ENCODE data around the gene UNK.
"Not testable (repeated sequence)": the region's sequence is repeated elsewhere in the genome, so short reads cannot be mapped to it uniquely, and the experiment has no call there.

Gene UNK

GRCh38 chr17:75755990-75756389 lies 28.6 kb upstream of the UNK start:
- DNase-seq (ENCODE audit: insufficient read length): no peak
- FAIRE-seq: no peak
- no peak for TF ChIP-seq POLR2AphosphoS5 (IDR thresholded peaks at IDR 0.05; ENCODE audit: low read depth, low read length)
- no peak for TF ChIP-seq POLR2A (IDR thresholded peaks at IDR 0.05; ENCODE audit: low read depth, low read length)
- no peak for TF ChIP-seq TAF1 (IDR thresholded peaks at IDR 0.05; ENCODE audit: borderline replicate concordance, low read depth, low read length)

DNA sequence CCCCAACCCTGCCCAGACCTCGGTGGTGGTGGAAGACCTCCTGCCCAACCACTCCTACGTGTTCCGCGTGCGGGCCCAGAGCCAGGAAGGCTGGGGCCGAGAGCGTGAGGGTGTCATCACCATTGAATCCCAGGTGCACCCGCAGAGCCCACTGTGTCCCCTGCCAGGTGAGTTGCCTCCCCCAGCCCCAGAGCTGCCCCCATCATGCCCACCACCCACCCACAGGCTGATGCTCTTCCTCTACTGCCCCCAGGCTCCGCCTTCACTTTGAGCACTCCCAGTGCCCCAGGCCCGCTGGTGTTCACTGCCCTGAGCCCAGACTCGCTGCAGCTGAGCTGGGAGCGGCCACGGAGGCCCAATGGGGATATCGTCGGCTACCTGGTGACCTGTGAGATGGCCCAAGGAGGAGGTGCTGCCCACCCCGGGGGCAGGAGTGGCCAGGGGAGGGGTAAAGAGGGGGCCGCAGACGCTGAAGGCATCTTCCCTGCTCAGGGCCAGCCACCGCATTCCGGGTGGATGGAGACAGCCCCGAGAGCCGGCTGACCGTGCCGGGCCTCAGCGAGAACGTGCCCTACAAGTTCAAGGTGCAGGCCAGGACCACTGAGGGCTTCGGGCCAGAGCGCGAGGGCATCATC lies 28.0 kb upstream of the UNK start:
- no peak for TF ChIP-seq POLR2A (IDR thresholded peaks at IDR 0.05; ENCODE audit: low read depth, low read length)
- TF ChIP-seq POLR2AphosphoS5 (IDR thresholded peaks at IDR 0.05; ENCODE audit: low read depth, low read length): no peak
- no peak for TF ChIP-seq TAF1 (IDR thresholded peaks at IDR 0.05; ENCODE audit: borderline replicate concordance, low read depth, low read length)
- FAIRE-seq (no peak), DNase-seq (ENCODE audit: insufficient read length) (no peak)

- no peak for FAIRE-seq
- DNase-seq (ENCODE audit: insufficient read length): no peak
- TF ChIP-seq TAF1 (IDR thresholded peaks at IDR 0.05; ENCODE audit: borderline replicate concordance, low read depth, low read length) (no peak), POLR2AphosphoS5 (IDR thresholded peaks at IDR 0.05; ENCODE audit: low read depth, low read length) (no peak), POLR2A (IDR thresholded peaks at IDR 0.05; ENCODE audit: low read depth, low read length) (no peak)
Observed at GRCh38 chr17:75757086-75757681, 27.4 kb upstream of the UNK start.

DNA sequence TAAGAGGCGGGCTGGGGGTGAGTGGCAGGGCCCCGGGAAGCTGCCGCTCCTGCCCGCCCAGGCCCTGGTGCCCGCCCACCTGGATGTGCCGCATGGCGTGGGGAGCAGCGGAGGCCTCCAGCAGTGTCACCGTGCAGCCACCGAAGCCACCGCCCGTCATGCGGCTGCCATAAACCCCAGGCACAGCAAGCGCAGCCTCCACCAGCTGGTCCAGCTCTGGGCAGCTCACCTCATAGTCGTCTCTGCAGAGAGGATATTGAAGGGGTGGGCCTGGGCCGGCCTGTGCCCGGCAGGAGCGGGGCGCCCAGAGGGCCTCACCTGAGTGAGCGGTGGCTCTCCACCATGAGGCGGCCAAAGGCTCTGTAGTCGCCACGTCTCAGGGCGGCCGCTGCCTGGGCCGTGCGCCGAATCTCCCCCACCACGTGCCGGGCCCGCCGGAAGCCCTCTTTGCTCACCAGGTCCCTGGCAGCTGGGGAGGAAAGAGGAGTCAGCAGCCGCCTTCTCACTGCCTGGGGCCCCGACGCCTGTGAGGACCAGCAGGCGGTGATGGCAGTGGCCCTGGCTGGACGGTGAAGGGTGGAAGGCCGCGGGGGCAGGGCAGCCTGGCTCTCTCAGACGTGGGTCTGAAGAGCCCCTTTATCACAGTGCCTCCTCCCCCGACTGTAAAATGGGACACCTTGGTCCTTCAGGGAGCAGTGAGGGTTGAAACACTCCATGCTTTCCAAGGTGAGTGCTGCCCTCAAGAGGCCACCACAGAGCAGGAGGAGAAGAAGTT lies 26.3 kb upstream of the UNK start:
- FAIRE-seq (no peak), DNase-seq (ENCODE audit: insufficient read length) (no peak)
- no peak for TF ChIP-seq TAF1 (IDR thresholded peaks at IDR 0.05; ENCODE audit: borderline replicate concordance, low read depth, low read length)

- DNase-seq (ENCODE audit: insufficient read length) (no peak), FAIRE-seq (no peak)
- TF ChIP-seq POLR2A (IDR thresholded peaks at IDR 0.05; ENCODE audit: low read depth, low read length) (no peak), POLR2AphosphoS5 (IDR thresholded peaks at IDR 0.05; ENCODE audit: low read depth, low read length) (no peak), TAF1 (IDR thresholded peaks at IDR 0.05; ENCODE audit: borderline replicate concordance, low read depth, low read length) (no peak)
Observed at GRCh38 chr17:75759457-75759856, 25.1 kb upstream of the UNK start.

- DNase-seq (ENCODE audit: insufficient read length); FAIRE-seq: not testable (repeated sequence)
Observed at GRCh38 chr17:75759978-75760640, 24.5 kb upstream of the UNK start.

DNA sequence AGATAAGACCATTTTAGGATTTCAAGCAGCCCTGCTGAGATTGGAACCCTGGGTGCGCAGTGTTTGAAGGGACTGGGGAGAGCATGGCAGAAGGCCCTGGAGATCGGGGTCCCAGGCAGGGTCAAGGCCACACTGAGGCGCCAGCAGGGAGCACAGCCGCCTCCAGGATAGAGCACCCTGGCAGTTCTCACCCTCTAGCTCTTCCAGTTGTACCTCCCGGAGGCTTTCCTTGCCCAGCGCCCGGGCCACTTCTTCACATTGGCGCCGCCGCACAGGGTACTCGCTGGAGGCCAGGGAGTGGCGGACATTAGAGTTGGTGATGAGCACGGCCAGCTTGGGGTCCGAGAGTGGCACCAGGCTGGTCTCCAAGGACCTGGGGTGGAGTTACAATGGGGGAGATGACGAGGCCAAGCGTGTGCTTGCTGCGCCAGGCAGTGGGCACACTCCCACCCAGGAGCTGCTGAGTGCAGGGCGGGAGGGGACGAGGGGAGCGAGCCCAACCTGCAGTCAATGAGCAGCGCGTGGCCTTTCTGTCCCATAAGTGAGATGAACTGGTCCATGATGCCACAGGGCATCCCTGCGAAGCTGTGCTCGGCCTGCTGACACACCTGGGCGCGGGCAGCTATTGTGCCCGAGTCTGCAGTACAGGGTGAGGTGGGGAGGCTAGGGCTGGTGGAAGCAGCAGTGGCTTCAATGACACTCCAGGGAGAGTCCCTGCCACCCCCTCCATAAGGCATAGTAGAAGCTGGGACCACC lies 21.9 kb upstream of the UNK start:
- DNase-seq (ENCODE audit: insufficient read length): no peak
- no peak for FAIRE-seq
- TF ChIP-seq TAF1 (IDR thresholded peaks at IDR 0.05; ENCODE audit: borderline replicate concordance, low read depth, low read length) (no peak), POLR2A (IDR thresholded peaks at IDR 0.05; ENCODE audit: low read depth, low read length) (no peak), POLR2AphosphoS5 (IDR thresholded peaks at IDR 0.05; ENCODE audit: low read depth, low read length) (no peak)

DNA sequence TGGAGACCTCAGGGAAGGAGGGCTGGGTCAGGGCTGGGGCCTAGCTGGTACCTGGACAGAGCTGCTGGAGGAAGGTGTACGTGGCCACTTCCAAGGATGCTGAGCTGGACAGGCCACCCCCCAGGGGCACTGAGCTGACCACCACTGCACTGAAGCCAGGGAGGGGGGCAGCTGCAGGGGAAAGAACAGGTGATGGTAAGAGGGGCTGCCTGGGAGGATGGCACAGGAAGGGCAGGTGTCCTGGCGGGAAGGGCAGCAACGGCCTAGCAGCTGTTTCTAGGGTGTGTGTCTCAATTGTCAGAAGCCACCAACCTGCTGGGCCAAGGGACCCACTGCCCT lies 21.4 kb upstream of the UNK start:
- TF ChIP-seq POLR2A (IDR thresholded peaks at IDR 0.05; ENCODE audit: low read depth, low read length): no peak
- no peak for TF ChIP-seq POLR2AphosphoS5 (IDR thresholded peaks at IDR 0.05; ENCODE audit: low read depth, low read length)
- no peak for FAIRE-seq
- no peak for DNase-seq (ENCODE audit: insufficient read length)

- FAIRE-seq (no peak), DNase-seq (ENCODE audit: insufficient read length) (no peak)
- no peak for TF ChIP-seq TAF1 (IDR thresholded peaks at IDR 0.05; ENCODE audit: borderline replicate concordance, low read depth, low read length)
- no peak for TF ChIP-seq POLR2AphosphoS5 (IDR thresholded peaks at IDR 0.05; ENCODE audit: low read depth, low read length)
- TF ChIP-seq POLR2A (IDR thresholded peaks at IDR 0.05; ENCODE audit: low read depth, low read length): no peak
Observed at GRCh38 chr17:75763613-75764416, 20.8 kb upstream of the UNK start.

DNA sequence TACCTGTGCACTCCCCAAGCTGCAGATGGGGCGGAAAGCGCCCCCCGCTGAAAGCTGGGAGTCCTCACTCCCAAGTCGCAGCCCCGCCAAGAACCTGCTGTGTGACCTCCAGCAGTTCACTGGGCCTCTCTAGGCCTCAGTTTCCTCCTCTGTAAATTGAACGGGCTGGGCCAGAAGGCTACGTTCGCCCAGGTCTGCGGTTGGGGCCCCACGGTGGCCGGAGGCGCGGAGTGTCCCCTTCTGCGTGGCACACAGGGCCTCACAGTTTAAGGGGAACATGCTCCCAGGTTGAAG lies 20.2 kb upstream of the UNK start:
- DNase-seq (ENCODE audit: insufficient read length): no peak
- TF ChIP-seq TAF1 (IDR thresholded peaks at IDR 0.05; ENCODE audit: borderline replicate concordance, low read depth, low read length) (no peak), POLR2AphosphoS5 (IDR thresholded peaks at IDR 0.05; ENCODE audit: low read depth, low read length) (no peak), POLR2A (IDR thresholded peaks at IDR 0.05; ENCODE audit: low read depth, low read length) (no peak)
- FAIRE-seq: no peak

Data from GM12892 (cell line).